Erythroblast (primary cell): Measurements from ENCODE around the gene SH3RF1.

Experiments
- GATA1 ChIP-seq: IDR thresholded peaks from 2 replicates; pipeline ENCODE4 v1.6.1; 2011; ENCODE audit warnings: low read depth, mild to moderate bottlenecking, control low read depth, low read length, moderate library complexity
- POLR2A ChIP-seq: IDR thresholded peaks from 2 replicates; pipeline ENCODE4 v1.6.1; 2011; ENCODE audit warnings: mild to moderate bottlenecking, low read length

GRCh38 chr4:169266081-169266480 is 4.7 kb downstream of the SH3RF1 start:
- no peak for TF ChIP-seq POLR2A
- no peak for TF ChIP-seq GATA1
